ENCODE data around the gene ENAH.

DNA sequence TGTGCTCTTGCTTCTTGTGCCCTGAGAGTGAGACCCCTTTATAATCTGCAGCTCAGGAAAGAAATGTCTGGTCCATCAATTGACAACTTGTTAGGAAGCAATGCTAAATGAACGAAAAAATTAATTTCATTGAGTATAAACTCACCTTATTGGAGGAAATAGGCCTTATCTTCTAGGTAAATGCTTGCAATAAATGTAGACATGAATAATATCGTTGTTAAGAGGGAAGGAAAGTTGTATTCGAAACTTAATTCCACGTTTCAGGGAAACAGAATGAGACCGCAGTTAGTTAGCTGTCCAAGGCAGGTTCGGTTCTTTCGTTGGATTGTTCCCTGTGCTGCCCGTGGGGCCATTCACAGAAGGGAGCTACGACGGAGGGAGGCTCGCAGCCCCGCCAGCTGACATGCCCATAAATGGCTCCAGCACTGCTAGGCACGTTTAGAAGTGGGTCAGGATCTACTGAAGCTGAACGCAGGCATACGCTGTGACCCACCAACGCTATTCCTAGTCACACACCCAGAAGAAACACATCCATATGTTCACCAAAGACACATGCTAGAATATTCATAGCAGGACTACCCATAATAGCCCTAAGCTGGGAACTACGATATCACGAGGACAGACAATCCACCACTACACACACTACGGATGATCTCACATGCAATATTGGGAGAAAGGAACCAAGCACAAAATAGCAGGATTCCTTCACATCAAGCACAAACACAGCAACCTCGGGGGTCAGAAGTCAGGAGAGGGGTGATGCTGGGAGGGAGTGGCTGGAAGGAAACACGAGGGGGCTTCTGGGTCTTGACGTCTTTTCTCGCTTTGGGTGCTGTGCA is 168.9 kb downstream of the ENAH start:
- TF ChIP-seq SIN3A (IDR thresholded peaks at IDR 0.05; ENCODE audit: borderline replicate concordance, insufficient read depth, low read length) (no peak), TAF1 (IDR thresholded peaks at IDR 0.05; ENCODE audit: borderline replicate concordance, insufficient read depth, low read length) (no peak), POLR2AphosphoS5 (IDR thresholded peaks at IDR 0.05; ENCODE audit: low read depth, low read length) (no peak)
